Urinary bladder (tissue), 4 donors: ENCODE measurements around the gene ZFP57. TPM values are rescaled to one million over a fixed set of nuclear protein-coding genes. Genes with fewer than 3 reads are reported as not detected.
"Not testable (repeated sequence)": the region's sequence is repeated elsewhere in the genome, so short reads cannot be mapped to it uniquely, and the experiment has no call there.

Experiments
- DNase-seq: peaks from one replicate; pipeline ENCODE4 v3.0.0-alpha.2; 2015; ENCODE audit errors: extremely low spot score
- H3K27ac ChIP-seq: one replicate; pipeline ENCODE4 v1.5.1; 2013; ENCODE audit warnings: low read depth, mild to moderate bottlenecking, moderate library complexity
- H3K36me3 ChIP-seq: one replicate; pipeline ENCODE4 v1.6.1; 2013; ENCODE audit warnings: mild to moderate bottlenecking, moderate library complexity; ENCODE audit not compliant: insufficient read depth
- H3K4me1 ChIP-seq: one replicate; pipeline ENCODE4 v1.6.1; 2013; ENCODE audit warnings: mild to moderate bottlenecking, moderate library complexity; ENCODE audit not compliant: insufficient read depth
- H3K4me3 ChIP-seq: one replicate; pipeline ENCODE4 v1.5.1; 2013; ENCODE audit warnings: low read depth, low read length
- WGBS: extraction: QIAGEN DNeasy Blood & Tissue Kit; methylation state at CpG from one replicate; pipeline ENCODE4 v1.1.7; 2013; 5-methylcytosine and 5-hydroxymethylcytosine counted together
- polyA plus RNA-seq: library from polyadenylated mRNA; stranded (reverse); fragments of 200-250 nt; gene quantifications from one replicate; pipeline ENCODE4 v1.2.3, GENCODE V29; 2013
- total RNA-seq: library from RNA; depleted of rRNA; stranded (reverse); fragments of >200 nt; gene quantifications from one replicate; pipeline ENCODE4 v1.2.3, GENCODE V29; 2014
- donor health status: healthy with polysubstance abuse.
- donor health status: healthy.

Gene ZFP57
- total and polyA plus RNA-seq, 2 donors = not detected

- Histone ChIP-seq H3K27ac (no peak overlapping the region), H3K4me3 (no peak overlapping the region), H3K36me3 (no peaks in the 10 kb centered on the region), H3K4me1 (no peaks in the 10 kb centered on the region)
- DNase-seq = no peak
- 35% methylated on average over 2 of the region's 2 CpGs for WGBS
These were observed 3.9 kb downstream of the ZFP57 start for GRCh38 chr6:29676981-29677601.

GRCh38 chr6:29675561-29675960 is 5.4 kb downstream of the ZFP57 start:
- 100% methylated on average over 1 of the region's 1 CpG for WGBS
- DNase-seq = no peak
- H3K27ac ChIP-seq = no peak overlapping the region
- H3K36me3 ChIP-seq = no peaks in the 10 kb centered on the region
- no peak overlapping the region for H3K4me3 ChIP-seq
- no peaks in the 10 kb centered on the region for H3K4me1 ChIP-seq

- WGBS = 84% methylated on average over 5 of the region's 5 CpGs
These were observed 6.9 kb downstream of the ZFP57 start for GRCh38 chr6:29674008-29674407.

GRCh38 chr6:29673161-29673560 is 7.8 kb downstream of the ZFP57 start:
- Histone ChIP-seq H3K4me3 (no peak overlapping the region), H3K4me1 (no peaks in the 10 kb centered on the region), H3K27ac (no peak overlapping the region), H3K36me3 (no peaks in the 10 kb centered on the region)
- DNase-seq = no peak
- 95% methylated on average over 12 of the region's 12 CpGs for WGBS

More at GRCh38 chr6:29674008-29674407, 6.9 kb downstream of the ZFP57 start:
- no peak for DNase-seq
- H3K4me1 ChIP-seq = no peaks in the 10 kb centered on the region
- no peak overlapping the region for H3K4me3 ChIP-seq
- no peaks in the 10 kb centered on the region for H3K36me3 ChIP-seq
- H3K27ac ChIP-seq = no peak overlapping the region

- H3K4me1 ChIP-seq, H3K36me3 ChIP-seq, H3K27ac ChIP-seq, DNase-seq, H3K4me3 ChIP-seq: not testable (repeated sequence)
- 94% methylated on average over 5 of the region's 5 CpGs for WGBS
These were observed 8.8 kb downstream of the ZFP57 start for GRCh38 chr6:29672116-29672515.

GRCh38 chr6:29671026-29671425 is 9.9 kb downstream of the ZFP57 start:
- no peak overlapping the region for H3K27ac ChIP-seq
- H3K4me3 ChIP-seq = no peak overlapping the region
- DNase-seq = no peak
- no peaks in the 10 kb centered on the region for H3K36me3 ChIP-seq
- WGBS = 39% methylated on average over 1 of the region's 1 CpG
- no peaks in the 10 kb centered on the region for H3K4me1 ChIP-seq

GRCh38 chr6:29667158-29667557 is 13.8 kb downstream of the ZFP57 start:
- Histone ChIP-seq H3K36me3 (no peaks in the 10 kb centered on the region), H3K4me3 (no peak overlapping the region), H3K4me1 (no peaks in the 10 kb centered on the region), H3K27ac (no peak overlapping the region)
- WGBS = 22% methylated on average over 5 of the region's 5 CpGs
- no peak for DNase-seq

GRCh38 chr6:29666826-29667130 is 14.2 kb downstream of the ZFP57 start:
- no peak for DNase-seq
- H3K36me3 ChIP-seq = no peaks in the 10 kb centered on the region
- H3K4me3 ChIP-seq = no peak overlapping the region
- H3K4me1 ChIP-seq = no peaks in the 10 kb centered on the region
- 70% methylated on average over 1 of the region's 1 CpG for WGBS
- no peak overlapping the region for H3K27ac ChIP-seq

GRCh38 chr6:29665942-29666825 is 14.8 kb downstream of the ZFP57 start:
- no peak overlapping the region for H3K4me3 ChIP-seq
- WGBS = 65% methylated on average over 8 of the region's 8 CpGs
- DNase-seq = no peak
- no peaks in the 10 kb centered on the region for H3K36me3 ChIP-seq
- no peak overlapping the region for H3K27ac ChIP-seq
- H3K4me1 ChIP-seq = no peaks in the 10 kb centered on the region

GRCh38 chr6:29663300-29664042 is 17.5 kb downstream of the ZFP57 start:
- 49% methylated on average over 5 of the region's 5 CpGs for WGBS
- DNase-seq = no peak
- Histone ChIP-seq H3K4me3 (no peak overlapping the region), H3K36me3 (no peaks in the 10 kb centered on the region), H3K4me1 (no peaks in the 10 kb centered on the region), H3K27ac (no peak overlapping the region)

GRCh38 chr6:29661502-29662141 is 19.3 kb downstream of the ZFP57 start:
- DNase-seq = not testable (repeated sequence)

GRCh38 chr6:29661071-29661470 is 19.9 kb downstream of the ZFP57 start:
- H3K36me3 ChIP-seq = no peaks in the 10 kb centered on the region
- 72% methylated on average over 3 of the region's 3 CpGs for WGBS
- no peak overlapping the region for H3K27ac ChIP-seq
- no peaks in the 10 kb centered on the region for H3K4me1 ChIP-seq
- DNase-seq = no peak
- H3K4me3 ChIP-seq = no peak overlapping the region

More at GRCh38 chr6:29661502-29662141, 19.3 kb downstream of the ZFP57 start:
- not testable (repeated sequence) for H3K36me3 ChIP-seq, H3K4me3 ChIP-seq, H3K4me1 ChIP-seq, H3K27ac ChIP-seq
- WGBS = 34% methylated on average over 14 of the region's 14 CpGs

GRCh38 chr6:29656798-29657197 is 24.2 kb downstream of the ZFP57 start, which contains the start of gene MOG:
Gene MOG, plus strand, starts transcription at chr6:29657092. Its CDS starts 118 bp downstream, at chr6:29657210.
- Histone ChIP-seq H3K4me1 (no peaks in the 10 kb centered on the region), H3K36me3 (no peaks in the 10 kb centered on the region), H3K27ac (no peak within 1 kb of the TSS), H3K4me3 (no peak within 1 kb of the TSS)
- 78% methylated on average over 4 of the region's 4 CpGs for WGBS
- DNase-seq = no peak
